ENCODE results near the gene LRRC23.

The LRRC23 gene

GRCh38 chr12:6925239-6925539 lies 20.6 kb downstream of the LRRC23 start:
- TF ChIP-seq, protein P1, sequence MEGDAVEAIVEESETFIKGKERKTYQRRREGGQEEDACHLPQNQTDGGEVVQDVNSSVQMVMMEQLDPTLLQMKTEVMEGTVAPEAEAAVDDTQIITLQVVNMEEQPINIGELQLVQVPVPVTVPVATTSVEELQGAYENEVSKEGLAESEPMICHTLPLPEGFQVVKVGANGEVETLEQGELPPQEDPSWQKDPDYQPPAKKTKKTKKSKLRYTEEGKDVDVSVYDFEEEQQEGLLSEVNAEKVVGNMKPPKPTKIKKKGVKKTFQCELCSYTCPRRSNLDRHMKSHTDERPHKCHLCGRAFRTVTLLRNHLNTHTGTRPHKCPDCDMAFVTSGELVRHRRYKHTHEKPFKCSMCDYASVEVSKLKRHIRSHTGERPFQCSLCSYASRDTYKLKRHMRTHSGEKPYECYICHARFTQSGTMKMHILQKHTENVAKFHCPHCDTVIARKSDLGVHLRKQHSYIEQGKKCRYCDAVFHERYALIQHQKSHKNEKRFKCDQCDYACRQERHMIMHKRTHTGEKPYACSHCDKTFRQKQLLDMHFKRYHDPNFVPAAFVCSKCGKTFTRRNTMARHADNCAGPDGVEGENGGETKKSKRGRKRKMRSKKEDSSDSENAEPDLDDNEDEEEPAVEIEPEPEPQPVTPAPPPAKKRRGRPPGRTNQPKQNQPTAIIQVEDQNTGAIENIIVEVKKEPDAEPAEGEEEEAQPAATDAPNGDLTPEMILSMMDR (IDR thresholded peaks at IDR 0.05; ENCODE audit: low read depth, low read length, missing control alignments) = no peak
- peak overlapping the region; percentile 91 for H3K4me3 ChIP-seq (replicated peaks; ENCODE audit: low read depth, low read length)

DNA sequence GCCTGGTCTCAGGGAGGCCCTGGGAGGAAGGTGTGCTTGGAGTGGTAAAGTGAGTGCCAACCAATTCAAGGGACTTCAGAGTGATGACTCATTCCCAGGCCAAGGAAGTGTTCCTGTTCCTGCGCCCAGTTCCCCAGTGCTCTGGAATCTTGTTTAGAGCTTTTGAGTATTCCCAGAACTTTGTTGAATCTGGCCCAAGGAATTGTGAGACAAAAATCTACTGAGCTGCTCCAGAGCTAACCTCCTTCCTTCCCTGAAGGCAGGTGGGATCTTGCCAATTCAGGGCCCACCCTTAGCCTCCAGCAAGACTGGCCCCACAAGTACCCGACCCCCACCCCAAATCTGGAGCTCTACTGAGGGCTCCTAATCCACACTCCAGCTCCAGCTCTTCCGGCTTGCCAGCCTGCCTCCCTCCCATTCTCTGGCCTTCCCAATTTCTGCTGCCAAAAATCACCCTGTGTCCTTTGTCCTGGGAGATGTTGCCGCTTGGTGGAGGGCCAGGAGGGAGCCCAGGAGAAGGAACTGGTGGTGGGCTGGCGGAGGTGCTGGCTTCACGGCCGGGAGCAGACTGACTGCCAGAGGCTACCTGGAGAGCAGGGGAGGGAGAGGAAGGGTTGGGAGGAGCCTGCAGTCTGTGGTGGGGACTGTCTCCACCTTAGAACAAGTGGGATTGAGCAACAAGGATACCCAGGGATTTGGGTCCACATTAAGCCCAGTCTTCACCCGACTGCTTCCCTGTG lies 21.1 kb downstream of the LRRC23 start:
- peak; percentile 87 for DNase-seq (ENCODE audit: extremely low read depth, low read depth)
- TF ChIP-seq, protein P1 (IDR thresholded peaks at IDR 0.05; ENCODE audit: low read depth, low read length, missing control alignments) = no peak

More at GRCh38 chr12:6925239-6925539, 20.6 kb downstream of the LRRC23 start:
- no peak for DNase-seq (ENCODE audit: extremely low read depth, low read depth)

GRCh38 chr12:6927379-6928021 lies 22.9 kb downstream of the LRRC23 start, which contains the start of gene ATN1:
ATN1 (plus strand) TSS chr12:6927959; CDS start chr12:6934002, 6,043 bp downstream.
- TF ChIP-seq, protein P1 (IDR thresholded peaks at IDR 0.05; ENCODE audit: low read depth, low read length, missing control alignments) = no peak
- peak within 1 kb of the TSS; percentile 91 for H3K4me3 ChIP-seq (replicated peaks; ENCODE audit: low read depth, low read length)
- DNase-seq (ENCODE audit: extremely low read depth, low read depth) = no peak

More for the DNA sequence above, 21.1 kb downstream of the LRRC23 start:
- peak overlapping the region; percentile 91 for H3K4me3 ChIP-seq (replicated peaks; ENCODE audit: low read depth, low read length)

DNA sequence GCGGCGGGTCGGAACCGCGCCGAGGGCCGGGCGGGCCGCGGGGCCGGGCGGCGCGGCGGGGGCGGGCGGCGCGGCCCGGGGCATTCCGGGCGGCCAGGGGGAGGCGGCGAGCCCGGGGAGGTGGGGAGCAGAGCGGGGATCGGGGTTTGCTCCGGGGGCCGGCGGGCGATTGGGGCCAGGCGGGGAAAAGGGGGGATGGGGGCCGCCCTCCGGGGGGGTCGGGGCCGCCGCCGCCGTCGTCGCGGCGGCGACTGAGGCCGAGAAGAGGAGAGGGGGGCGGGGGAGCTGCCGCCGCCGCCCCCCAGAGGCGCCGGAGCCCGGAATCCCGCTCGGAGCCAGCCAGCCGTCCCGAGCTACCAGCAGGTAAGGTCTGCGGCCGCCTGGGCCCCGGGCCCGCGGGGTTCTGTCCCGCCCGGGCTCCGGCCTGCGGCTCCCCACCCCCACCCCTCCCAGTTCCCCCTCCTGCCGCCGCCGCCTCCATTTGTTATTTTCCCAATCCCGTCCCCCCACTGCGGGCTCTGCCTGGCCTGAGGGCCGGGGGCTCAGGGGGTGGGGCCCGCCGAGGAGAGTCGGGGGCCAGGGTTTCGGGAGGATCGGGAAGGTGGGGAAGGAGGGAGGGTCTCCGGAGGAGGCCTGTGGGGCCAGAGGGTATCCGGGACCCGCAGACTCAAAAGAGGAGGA lies 23.5 kb downstream of the LRRC23 start:
- DNase-seq (ENCODE audit: extremely low read depth, low read depth) = no peak
- H3K4me3 ChIP-seq (replicated peaks; ENCODE audit: low read depth, low read length) = peak overlapping the region; percentile 91
- TF ChIP-seq, protein P1 (IDR thresholded peaks at IDR 0.05; ENCODE audit: low read depth, low read length, missing control alignments) = no peak

- DNase-seq (ENCODE audit: extremely low read depth, low read depth) = no peak
- H3K4me3 ChIP-seq (replicated peaks; ENCODE audit: low read depth, low read length) = peak overlapping the region; percentile 91
- TF ChIP-seq, protein P1 (IDR thresholded peaks at IDR 0.05; ENCODE audit: low read depth, low read length, missing control alignments) = no peak
These were observed 24.2 kb downstream of the LRRC23 start for GRCh38 chr12:6928703-6929407.
